ENCODE results near the gene VWF.

Gene VWF

DNA sequence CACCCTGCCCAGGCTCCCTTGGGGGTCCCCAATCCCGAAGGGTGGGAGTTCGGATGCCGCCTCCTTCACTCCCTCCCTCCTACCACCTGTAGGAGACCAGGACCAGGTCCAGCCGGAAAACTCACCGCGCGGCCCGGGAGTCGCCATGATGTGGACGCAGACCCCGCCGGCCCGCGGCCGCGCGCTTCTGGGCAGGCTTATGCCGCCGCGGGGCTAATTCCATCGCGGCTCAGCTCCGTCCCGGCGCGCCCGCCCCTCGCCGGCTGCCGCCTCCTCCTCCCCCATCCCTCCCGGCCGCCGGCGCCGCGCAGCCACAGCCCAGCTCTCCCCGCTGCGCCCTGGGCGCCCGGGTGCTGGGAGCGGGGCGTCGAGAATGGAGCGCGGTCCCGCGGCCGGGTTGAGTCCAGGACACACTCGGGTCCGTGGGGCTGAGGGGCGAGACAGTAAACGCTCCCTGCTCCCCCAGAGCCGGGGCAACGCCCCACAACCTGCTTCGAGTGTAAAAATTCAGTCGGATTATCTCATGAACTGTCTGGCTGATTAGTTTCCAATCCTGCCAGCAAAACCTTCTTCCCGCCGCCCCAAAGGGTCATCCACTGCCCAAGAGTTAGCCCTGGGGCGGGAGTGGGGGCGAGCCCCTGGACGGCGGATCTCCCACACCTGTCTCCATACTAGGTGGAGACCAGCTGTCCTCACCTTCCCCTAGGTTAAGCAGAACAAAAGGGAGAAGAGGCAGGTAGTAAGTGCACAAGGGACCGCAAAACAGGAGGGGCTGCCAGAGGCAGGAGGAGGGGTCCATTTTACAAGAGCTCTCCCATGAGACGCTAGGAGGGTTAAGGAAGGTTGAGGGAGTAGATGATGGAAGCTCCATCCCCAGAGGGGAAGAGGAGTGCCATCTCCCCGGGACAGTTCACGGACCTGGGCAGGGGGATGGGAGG, 179.1 kb downstream of the VWF start, which contains the start of gene ANO2:
TSS of gene ANO2 (minus strand) at position 189 of the 938 bp plus-strand sequence. CDS start at position 147, 42 bp downstream.
- DNase-seq, result no peak

DNA sequence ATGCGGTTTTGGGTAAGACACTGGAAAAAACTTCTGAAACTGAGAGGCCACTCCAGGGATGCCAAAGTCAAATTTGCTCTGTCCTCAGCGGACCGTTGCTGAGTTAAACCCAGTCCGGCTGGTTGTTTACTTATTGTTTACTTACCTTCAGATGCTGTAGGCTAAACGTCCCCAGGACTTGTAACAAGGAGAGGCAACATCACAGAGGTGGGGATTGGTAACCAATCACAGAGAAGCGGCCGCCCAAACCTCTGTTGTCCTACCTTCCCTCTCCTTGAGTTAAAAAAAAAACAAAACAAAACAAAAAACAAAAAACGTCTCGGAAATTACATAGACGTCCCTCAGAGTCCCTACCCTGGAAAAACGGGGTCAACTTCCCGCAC, 179.8 kb downstream of the VWF start:
- no peak for DNase-seq

DNA sequence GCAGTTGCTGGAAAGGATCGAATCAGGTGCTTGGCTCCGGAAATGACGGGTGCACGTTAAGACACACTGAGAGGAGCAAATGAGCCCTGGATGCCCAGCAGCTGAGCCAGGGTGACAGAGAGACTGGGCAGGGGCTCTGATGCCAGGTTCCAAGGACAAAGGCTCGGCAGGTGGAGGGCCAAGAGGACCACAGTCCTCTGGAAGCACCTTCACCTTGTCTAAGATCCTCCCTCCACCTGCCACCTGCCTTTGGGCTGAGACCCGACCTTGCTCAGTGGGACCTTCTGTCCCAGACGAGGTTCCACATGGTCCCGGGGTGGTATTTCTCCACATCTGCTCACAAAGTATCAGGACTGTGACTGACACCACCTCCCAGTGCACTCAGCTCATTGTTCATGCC, 180.4 kb downstream of the VWF start:
- DNase-seq, result no peak

DNA sequence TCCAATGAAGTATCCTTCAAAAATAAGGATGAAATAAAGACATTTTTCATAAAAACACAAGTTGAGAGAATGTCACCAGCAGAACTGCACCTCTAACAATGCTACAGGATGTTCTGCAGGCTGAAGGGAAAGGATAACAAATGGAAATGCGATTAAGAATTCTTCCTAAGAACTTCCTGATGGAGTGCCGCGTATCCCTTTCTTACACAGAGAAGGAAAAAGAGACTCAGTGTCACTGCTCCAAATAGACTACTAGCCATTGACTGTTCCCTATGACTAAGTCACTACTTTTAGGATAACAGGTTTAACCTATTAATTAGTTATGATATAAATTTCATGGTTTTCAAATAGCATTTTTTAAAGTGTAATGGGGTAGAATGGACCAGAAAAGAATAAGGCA, 182.6 kb downstream of the VWF start:
- DNase-seq, result no peak

DNA sequence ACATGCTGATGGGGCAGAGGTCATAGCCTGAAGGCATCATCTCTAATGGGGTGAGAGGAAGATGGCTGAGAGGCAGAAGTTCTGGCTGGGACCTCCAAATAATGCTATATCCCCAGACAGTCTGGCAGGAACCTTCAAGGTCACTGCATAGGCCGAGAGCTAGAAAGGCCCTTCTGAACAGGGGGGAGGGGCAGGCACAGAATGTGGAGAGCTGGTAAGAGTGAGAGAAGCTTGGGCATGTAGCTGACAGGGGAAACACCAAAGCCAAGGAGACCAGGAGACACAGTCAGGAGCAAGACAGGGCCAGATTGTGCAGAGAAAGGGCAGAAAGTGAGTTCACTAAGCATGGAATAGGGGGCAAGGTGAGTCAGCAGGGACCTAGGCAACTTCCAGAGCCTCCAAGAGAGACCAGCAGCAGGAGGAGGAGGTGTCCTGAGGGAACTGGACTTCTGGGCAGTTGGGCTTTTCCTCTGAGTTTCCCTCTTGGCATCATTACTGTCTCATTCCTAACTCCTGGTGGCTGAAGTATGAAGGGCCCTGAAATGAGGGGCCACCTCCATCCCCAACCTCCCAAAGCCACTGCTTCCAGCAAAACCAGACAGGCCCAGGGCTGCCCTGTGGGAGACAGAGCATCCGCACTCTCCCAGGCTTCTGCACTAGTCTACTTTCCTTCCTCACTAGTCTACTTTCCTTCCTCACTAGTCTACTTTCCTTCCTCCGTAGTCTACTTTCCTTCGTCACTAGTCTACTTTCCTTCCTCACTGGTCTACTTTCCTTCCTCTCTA, 196.5 kb downstream of the VWF start:
- DNase-seq, result no peak

DNA sequence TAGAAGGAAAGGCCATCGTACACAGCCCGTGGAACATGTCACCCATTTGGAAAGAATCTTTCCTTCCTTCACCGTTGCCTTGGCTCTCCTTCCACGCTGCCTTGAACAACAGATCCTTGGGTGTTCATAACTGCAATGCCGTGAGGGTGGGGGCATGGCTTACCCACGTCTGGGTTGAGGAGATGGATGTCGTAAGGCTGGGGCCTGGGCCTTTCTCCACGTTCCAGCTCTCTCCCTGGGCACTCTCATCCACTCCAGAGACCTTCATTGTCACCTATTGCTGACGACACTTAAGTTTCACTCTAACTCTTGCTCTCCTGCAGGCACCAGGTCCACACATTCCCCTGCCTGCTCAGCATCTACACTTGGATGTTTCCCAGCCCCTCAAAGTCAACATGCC, 198.8 kb downstream of the VWF start:
- no peak for DNase-seq

DNA sequence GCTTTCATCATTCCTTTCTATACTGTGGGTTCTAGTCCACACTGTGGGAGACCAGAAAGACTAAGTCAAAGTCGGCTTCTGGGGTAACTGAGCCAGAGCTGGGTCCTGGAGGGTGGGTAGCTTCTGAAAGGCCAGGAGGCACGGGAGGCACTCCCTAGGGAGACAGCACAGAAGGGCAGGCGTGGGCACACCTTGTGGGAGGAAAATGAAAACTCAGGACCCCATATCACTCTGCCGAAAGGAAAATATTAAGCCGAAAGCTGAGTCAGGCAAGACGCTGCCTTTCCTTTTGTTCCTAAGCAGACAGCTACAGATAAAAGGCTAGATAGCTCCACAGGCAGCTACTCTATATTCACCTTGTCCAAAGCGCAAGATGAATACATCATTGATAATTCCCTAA, 200.1 kb downstream of the VWF start:
- no peak for DNase-seq

DNA sequence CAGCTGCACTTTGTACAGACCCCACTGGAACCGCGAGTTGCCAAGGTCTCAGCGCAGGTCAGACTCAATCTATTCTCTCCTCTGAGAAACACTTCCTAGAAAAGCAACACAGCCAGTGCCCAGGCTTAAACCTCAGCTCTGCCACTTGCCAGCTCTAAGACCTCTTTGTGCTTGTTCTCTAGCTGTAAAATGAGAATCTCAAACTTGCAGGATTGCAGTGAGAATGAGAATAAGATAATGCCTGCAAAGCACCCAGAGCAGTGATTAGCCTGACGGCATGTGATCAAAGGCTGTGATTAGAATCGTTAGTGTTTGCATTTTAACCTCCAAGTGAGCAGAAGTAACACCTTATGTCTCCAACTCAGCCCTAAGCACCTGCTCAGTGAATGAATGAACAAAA, 200.7 kb downstream of the VWF start:
- no peak for DNase-seq

DNA sequence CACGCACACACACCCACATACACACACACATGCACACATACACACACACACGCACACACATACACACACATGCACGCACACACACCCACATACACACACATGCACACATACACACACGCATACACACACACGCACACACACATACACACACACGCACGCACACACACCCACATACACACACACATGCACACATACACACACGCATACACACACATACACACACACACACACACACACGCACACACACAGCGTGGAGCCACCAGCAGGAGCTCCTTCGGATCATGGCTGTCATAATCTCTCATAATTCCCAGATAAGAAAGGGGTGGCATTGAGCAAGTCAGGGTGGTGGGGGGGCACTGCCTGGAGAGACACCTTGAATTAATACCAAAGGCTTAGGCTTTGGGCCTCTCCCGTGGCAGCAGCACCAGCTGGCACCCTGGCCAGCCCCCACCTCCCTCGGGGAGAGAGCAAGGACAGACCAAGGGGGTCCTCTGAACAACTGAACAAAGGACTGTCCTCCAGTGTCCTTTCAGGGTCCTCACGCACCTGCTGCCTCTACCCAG, 201.3 kb downstream of the VWF start:
- no peak for DNase-seq

DNA sequence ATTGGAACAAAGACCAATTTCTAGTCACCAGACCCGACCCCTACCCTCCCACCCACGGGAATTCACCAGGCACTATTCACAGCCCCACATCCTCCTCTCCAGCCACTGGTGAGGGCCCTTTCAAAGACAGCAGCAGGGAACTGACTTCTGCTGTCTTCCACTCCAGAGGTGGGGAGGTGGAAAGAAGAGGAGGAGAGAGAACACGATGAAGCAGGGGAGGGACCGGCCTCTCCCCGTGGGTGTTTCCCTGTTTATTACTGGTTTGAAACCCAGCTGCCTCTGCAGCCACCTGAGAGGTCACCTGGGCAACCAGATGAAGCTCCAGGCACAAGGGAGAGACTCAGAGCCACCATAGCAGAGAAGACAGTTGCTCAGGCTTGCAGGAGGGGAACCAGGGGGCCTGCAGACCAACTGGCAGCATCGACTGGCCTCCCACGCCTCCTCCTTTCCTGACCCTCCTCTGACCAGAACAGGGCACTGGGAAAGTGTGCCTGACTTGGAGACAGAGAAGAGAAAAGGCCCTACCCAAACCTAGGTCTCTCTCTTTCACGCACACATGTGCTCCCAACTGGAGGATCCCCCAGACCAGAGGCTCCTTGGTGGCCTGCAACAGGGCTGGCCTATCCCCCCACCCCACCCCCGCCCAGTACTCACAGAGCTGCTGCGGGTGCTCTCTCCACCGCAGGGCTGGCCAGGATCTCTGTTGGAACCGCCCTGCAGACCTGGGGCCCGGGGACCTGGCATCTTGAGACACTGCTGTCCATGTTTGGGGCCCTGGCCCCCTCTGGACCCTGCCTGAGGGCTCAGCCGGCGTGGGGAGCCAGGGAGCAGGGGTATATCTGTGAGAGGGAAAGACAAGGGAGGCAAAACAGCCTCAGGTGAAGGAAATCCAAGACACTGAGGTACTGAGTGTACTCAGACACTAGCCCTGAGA, 202.2 kb downstream of the VWF start:
- DNase-seq, result no peak

DNA sequence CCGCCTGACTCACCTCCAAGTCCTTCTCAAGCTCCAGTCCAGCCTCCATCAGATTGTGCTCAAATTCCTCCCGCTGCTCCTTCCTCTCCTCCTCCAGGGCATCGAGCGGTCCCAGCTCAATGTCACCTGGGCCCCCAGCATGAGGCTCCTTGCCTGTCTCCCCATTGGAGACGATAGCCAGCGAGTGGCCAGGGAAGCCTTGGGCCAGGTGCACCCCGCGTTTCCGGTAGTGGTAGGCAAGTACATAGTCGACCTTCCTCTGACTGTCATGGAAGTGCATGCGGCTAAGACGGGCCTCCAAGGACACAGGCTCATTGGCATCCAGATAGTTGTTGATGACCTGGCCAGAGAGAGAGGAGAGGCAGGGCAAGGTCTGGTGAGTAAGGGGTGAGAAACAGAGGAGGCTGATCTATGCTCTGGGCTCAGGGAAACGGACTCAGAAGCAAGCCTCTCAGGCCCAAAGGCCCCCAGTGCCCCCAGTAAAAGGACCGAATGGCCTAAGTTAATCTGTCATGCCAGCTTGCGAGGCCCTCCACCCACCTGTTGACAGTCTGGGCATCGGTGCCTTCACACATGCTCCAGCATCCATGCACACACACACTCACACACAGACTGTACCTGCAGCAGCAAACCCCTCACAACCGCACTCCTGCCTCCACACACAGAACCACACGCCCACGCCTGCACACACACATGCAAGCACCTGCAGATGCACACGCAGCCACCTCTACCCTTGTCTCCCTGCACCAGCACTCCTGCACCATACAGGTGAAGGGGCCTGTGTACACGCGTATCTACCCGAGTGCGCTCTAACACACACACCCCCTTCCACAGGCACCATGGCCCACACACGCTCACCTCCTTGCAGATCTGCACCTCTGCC, 203.2 kb downstream of the VWF start:
- DNase-seq, result no peak

DNA sequence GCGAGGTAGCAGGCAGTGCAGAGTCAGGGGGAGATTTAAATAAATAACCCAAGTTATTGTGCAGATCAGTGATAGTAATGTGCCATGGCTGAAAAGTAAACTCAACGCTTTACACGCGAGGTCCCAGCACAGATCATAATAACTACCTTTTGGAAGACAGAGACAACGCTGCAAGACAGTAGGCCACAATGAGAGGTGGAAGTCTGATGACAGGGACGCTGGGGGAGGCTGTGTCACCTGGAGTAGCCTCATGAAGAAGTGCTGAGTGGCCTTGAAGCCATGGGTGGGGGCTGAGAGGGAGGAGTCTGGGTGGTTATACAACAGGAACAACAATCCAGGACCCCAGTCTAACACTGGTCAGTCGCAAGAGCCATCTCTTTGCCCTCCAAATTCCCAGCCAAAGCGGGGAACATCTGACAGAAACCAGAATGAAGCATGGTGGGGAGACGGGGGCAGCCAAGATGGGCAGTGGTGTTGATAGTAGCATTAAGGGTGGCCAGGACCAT, 207.6 kb downstream of the VWF start:
- DNase-seq, result no peak

DNA sequence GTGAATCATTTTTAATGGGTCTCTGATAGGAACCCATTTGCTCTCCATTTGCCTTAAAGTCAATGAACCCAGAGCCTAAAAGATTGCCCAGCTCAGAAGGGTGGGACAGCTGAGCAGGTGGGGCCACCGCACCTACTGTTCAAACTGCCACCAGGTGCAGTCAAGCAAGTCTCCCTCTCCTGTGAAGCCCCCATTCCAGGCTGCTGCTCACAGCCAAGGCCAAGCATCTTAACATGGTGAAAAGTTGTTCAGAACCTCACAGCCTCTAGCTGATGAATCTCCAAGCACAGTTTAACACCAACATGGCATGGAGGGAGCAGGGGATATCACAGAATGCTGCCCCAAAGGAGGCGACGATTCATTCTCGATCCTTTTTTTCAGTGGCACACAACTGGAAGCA, 209.0 kb downstream of the VWF start:
- DNase-seq, result no peak

DNA sequence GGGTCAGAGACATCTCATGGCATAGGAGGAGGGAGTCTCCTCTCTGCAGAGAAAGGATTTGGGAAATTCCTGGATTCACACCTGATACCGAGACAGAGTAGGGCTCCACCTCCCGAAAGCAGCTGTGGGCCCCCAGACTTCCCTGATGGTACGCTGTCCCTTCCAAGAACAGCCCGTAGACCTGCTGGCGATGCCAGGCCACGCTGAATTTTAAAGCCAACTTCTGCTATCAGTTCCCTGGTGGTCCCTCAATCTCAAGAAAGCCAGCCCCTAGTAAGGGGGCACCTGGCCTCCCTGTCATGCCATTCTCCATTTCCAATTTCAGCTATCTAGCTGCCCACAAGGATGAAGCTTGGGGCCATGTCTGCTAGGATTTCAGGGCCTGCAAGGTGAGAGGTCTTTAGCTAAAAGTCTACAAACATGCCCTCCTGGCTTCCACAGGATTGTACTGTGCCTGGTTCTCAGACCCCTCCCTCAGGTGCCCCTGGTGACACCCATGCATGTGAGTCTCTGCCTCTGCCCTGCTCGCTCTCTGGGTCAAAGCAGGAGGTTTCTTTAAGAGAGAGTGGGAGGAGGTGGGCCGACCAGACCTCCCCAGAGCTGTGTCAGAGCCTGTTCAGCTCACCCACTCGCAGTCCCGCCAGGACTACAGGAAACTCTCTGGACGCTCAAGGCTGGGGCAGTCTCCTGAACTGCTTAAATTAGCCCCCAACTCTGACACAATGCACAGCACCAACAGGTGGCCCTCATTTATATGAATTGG, 209.9 kb downstream of the VWF start:
- DNase-seq, result no peak

DNA sequence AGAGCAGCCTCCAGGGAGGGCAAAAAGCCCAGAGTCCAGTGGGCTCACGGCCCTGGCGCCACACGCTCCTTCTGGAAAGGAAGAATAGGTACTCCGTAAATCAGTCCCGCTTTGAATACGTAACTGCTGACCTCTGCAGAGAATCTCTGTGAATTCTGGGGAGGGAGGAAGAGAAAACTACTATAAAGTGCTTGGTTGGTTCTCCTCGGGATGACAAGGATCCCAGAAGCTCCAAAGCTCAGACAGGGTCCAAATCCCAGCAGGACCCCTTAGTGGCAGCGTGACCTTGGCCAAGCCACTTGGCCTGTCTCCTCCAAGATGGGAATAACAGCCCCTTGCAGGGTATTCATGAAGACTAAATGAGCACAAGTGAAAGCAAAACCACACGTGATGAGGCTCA, 211.1 kb downstream of the VWF start:
- no peak for DNase-seq

DNA sequence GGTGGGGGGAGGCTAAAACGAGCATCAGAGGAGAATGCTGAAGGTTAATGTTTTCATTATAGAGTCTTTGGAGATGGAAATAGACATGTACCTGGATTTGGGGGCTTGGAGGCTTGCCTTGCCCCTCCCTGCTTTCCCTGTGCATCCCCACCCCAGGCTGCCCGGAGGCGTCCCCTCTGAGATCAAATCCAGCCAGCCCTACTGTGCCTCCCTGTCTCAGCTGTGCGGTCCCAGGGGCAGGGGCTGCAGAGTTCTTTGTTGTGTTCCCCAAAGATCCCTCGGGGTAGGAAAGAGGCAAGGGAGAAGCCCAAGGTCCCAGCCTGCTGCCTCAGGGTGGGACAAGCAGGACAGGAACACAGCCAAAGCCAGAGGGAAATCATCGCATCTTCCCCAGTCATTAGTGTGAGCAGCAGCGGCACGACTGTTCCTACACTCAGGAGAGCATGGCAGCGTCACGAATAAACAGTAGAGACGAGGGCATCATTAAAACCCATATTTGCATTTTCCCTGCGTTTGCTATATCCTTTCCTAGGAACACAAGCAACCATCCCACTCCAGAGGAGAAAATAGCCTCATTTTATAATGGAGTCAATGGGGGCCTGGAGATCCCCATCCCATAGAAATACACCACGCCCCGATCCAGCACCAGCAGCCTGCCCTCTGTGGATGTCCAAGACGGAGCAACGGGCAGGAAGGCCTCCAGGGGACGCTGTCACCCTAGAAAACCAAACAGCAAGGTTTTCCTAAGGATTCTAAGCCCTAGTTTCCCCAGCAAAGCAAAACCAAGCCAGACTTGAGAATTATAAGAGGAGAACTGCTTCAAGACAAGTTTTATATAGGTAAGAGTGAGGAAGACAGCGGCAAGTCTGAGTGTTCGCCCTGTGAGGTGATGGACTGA, 211.8 kb downstream of the VWF start:
- DNase-seq, result no peak

DNA sequence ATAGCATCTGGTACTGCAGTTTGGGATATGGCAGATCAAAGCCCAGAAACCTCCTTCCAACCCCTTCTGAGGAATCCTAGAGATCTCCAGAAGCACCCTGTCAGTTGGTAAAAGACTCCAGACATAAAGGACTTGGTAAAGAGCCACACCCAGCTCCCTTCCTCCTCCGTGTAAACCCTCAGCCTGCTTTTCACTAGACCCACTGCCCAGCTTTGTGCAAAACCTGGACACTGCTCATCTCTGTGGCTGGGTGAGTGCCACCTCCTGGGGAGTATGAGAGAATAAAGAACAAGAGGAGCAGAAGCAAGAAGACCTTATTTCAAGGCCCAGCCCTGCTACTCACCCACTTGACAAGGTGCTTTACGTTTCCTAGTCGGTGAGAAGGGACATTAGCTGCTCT, 212.5 kb downstream of the VWF start:
- DNase-seq, result no peak

DNA sequence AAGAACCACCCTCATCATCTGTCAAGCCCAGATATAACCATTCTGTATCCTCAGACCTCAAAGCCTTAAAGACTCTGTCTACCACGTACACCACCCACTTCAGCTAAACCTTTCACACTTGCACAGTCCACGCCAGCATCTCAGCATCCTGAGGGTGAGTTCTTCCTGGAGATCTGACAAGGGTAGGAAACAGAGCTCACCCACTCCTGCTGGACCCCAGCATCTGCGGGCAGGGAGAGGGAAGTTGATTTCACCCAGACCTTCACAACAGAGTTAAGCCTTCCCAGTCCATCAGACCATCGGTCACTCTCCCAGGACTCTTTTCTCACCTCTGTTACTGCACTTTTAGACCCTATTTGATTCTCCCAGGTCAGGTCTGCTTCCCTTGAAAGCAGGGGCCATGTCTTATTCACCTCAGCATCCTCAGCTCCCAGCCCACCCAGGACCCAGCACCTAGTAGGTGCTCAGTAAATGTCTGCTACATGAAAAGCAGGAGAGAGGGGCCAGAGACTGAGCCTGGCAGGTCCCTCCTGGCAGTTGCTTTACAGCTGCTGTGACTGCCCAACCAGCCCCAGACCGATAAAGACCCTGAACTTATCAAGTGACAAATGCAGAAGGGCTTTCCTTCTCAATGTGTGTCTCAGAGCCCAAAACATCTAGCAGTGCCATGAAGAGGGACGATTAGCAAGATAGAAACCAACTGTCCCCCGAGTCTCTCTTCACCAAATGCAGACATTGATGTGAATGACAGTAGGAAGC, 213.5 kb downstream of the VWF start:
- no peak for DNase-seq

DNA sequence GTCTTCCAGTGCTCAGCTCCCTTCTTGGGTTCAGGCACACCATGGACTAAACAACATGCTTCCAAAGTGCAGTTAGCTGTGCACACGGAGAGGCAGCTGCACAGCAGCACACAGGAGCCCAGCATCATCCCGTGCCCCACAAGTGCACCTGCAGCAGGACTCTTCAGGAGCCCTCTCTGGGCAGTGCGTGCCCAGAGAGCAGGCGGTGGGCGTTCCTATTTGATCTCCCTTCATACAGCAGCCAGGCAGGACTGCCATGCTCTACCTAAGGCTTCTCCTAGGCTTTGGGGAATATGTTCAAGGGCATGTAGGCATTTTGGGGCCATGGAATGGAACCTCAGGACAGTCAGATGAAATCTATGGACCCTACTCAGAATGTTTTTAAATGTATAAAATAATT, 214.9 kb downstream of the VWF start:
- DNase-seq, result no peak
